Caco-2 (cell line): ENCODE measurements around the gene TNS3. TPM values are rescaled to one million over a fixed set of nuclear protein-coding genes. Genes with fewer than 3 reads are reported as not detected.
A peak's percentile ranks its signal among the peaks of the same experiment; 100 is the strongest.

Experiments used
- BruUV-seq: library from RNA; stranded (reverse); fragments of 400-500 nt; replicated peaks from 2 replicates; lab custom pipeline; 2021; lab: Mats Ljungman, UMichigan
- CTCF ChIA-PET: fragments of 300-600 bp; sonication (Branson Sonifier 250); formaldehyde crosslinking; loops from one replicate; lab custom pipeline; 2022; ENCODE audit warnings: antibody characterized with exemption; lab: Charles Lee
- POLR2A ChIA-PET: fragments of 300-600 bp; sonication (Branson Sonifier 250); formaldehyde crosslinking; loops from one replicate; lab custom pipeline; 2022; ENCODE audit warnings: antibody characterized with exemption; lab: Charles Lee
- DNase-seq, 2 experiments: peaks; one replicate each; pipeline versions ENCODE4 v3.0.0 to v3.0.0-alpha.2; 2020 to 2022
- H3K27me3 ChIP-seq: replicated peaks from 2 replicates; pipeline ENCODE4 v1.6.0; 2011; ENCODE audit warnings: low read length; ENCODE audit not compliant: control insufficient read depth, insufficient read depth
- H3K36me3 ChIP-seq: 2 replicates; pipeline ENCODE4 v1.5.1; 2011; ENCODE audit warnings: low read length; ENCODE audit not compliant: control insufficient read depth, insufficient read depth
- H3K4me1 ChIP-seq: fragments of 250-450 bp; sonication (Bioruptor Pico); 2 replicates; pipeline ENCODE4 v1.5.1; 2020; ENCODE audit warnings: mild to moderate bottlenecking
- H3K4me3 ChIP-seq: 2 replicates; pipeline ENCODE4 v1.5.1; 2011; ENCODE audit warnings: low read depth, mild to moderate bottlenecking, control low read depth, low read length
- H3K9me3 ChIP-seq: fragments of 250-450 bp; sonication (Bioruptor Pico); 2 replicates; pipeline ENCODE4 v1.5.1; 2020; ENCODE audit warnings: mild to moderate bottlenecking, moderate library complexity
- H3K27ac Mint-ChIP-seq: one replicate; pipeline ENCODE4 v1.8.0; 2022; ENCODE audit warnings: mixed read lengths; ENCODE audit not compliant: unreplicated experiment
- H3K27me3 Mint-ChIP-seq: one replicate; pipeline ENCODE4 v1.8.0; 2022; ENCODE audit warnings: mixed read lengths; ENCODE audit not compliant: insufficient read depth, unreplicated experiment
- H3K36me3 Mint-ChIP-seq: one replicate; pipeline ENCODE4 v1.8.0; 2022; ENCODE audit warnings: mild to moderate bottlenecking, mixed read lengths; ENCODE audit not compliant: insufficient read depth, unreplicated experiment
- H3K4me1 Mint-ChIP-seq: one replicate; pipeline ENCODE4 v1.8.0; 2022; ENCODE audit warnings: low read depth, mixed read lengths; ENCODE audit not compliant: unreplicated experiment
- H3K4me3 Mint-ChIP-seq: one replicate; pipeline ENCODE4 v1.8.0; 2022; ENCODE audit warnings: mild to moderate bottlenecking, moderate library complexity, mixed read lengths; ENCODE audit not compliant: unreplicated experiment
- H3K9me3 Mint-ChIP-seq: one replicate; pipeline ENCODE4 v1.8.0; 2022; ENCODE audit warnings: mixed read lengths; ENCODE audit not compliant: unreplicated experiment
- CTCF ChIP-seq, 2 experiments: fragments of 200-600 bp in 1 of 2; IDR thresholded peaks; 1 replicate in 1 of 2; 2 replicates in 1 of 2; pipeline versions ENCODE4 v1.5.1 to v1.8.0; 2011 to 2022; ENCODE audit warnings: antibody characterized with exemption in 1 of 2, control low read depth in 1 of 2, inconsistent platforms in 1 of 2, low read depth in 1 of 2, low read length in 1 of 2, mild to moderate bottlenecking in 1 of 2, moderate library complexity in 1 of 2; ENCODE audit not compliant: insufficient read depth in 1 of 2, severe bottlenecking in 1 of 2, unreplicated experiment in 1 of 2
- intact Hi-C: fragments of 100-400 bp; cut with micrococcal nuclease; formaldehyde crosslinking; loops from one replicate; pipeline ENCODE4 v1.10.0; 2022; ENCODE audit not compliant: unreplicated experiment
- total RNA-seq: library from RNA; stranded (reverse); gene quantifications from 2 replicates; pipeline ENCODE4 v1.2.3, GENCODE V29; 2022

Gene TNS3
- total RNA-seq, 1 experiment from 2014 or later: 263 TPM

- no peak overlapping the region for H3K4me3 ChIP-seq
- ChIA-PET POLR2A (no interaction called here), CTCF (interaction anchor here (0.8 kb wide), 1 partner anchor 62 kb away, joined by 3 read pairs; no protein-coding TSS in a partner anchor)
- H3K9me3 ChIP-seq: no peaks in the 10 kb centered on the region
- no peak for TF ChIP-seq CTCF (IDR thresholded peaks at IDR 0.05; ENCODE audit: insufficient read depth in 1 of 2, low read depth in 1 of 2, low read length in 1 of 2, severe bottlenecking in 1 of 2, unreplicated experiment in 1 of 2)
- H3K36me3 ChIP-seq: no peaks in the 10 kb centered on the region; the same call in 1 of the 2 replicates
- BruUV-seq: no TSS peak
- intact Hi-C loops: no loop called here
- H3K4me1 ChIP-seq: peaks cover 47% of the 10 kb centered on the region
- H3K9me3 Mint-ChIP-seq: no peaks in the 10 kb centered on the region
- peak overlapping the region; percentile 13 for H3K27ac Mint-ChIP-seq
- H3K4me1 Mint-ChIP-seq: peaks cover 75% of the 10 kb centered on the region
- no peak for DNase-seq
- no peaks in the 10 kb centered on the region for H3K27me3 ChIP-seq
- H3K27me3 Mint-ChIP-seq: no peaks in the 10 kb centered on the region
- no peak overlapping the region for H3K4me3 Mint-ChIP-seq
- peaks cover 97% of the 10 kb centered on the region for H3K36me3 Mint-ChIP-seq
These were observed 84.4 kb downstream of the TNS3 start for GRCh38 chr7:47497367-47498096.

- Mint-ChIP-seq H3K4me1 (peaks cover 72% of the 10 kb centered on the region), H3K27me3 (no peaks in the 10 kb centered on the region), H3K4me3 (no peak overlapping the region), H3K9me3 (no peaks in the 10 kb centered on the region), H3K36me3 (peaks cover 97% of the 10 kb centered on the region), H3K27ac (peak overlapping the region; percentile 75)
- ChIA-PET CTCF (no interaction called here), POLR2A (no interaction called here)
- Histone ChIP-seq H3K36me3 (no peaks in the 10 kb centered on the region; the same call in 1 of the 2 replicates), H3K4me1 (peaks cover 38% of the 10 kb centered on the region), H3K27me3 (no peaks in the 10 kb centered on the region), H3K4me3 (no peak overlapping the region), H3K9me3 (no peaks in the 10 kb centered on the region)
- intact Hi-C loops: no loop called here
- no peak for DNase-seq
- no TSS peak for BruUV-seq
- no peak for TF ChIP-seq CTCF (IDR thresholded peaks at IDR 0.05; ENCODE audit: insufficient read depth in 1 of 2, low read depth in 1 of 2, low read length in 1 of 2, severe bottlenecking in 1 of 2, unreplicated experiment in 1 of 2)
These were observed 85.2 kb downstream of the TNS3 start for GRCh38 chr7:47496666-47497065.

GRCh38 chr7:47496056-47496665, 85.8 kb downstream of the TNS3 start:
- no peaks in the 10 kb centered on the region for H3K9me3 Mint-ChIP-seq
- H3K4me1 Mint-ChIP-seq: peaks cover 67% of the 10 kb centered on the region
- H3K36me3 ChIP-seq: no peaks in the 10 kb centered on the region; the same call in 1 of the 2 replicates
- BruUV-seq: no TSS peak
- no peak overlapping the region for H3K4me3 Mint-ChIP-seq
- TF ChIP-seq CTCF (IDR thresholded peaks at IDR 0.05; ENCODE audit: insufficient read depth in 1 of 2, low read depth in 1 of 2, low read length in 1 of 2, severe bottlenecking in 1 of 2, unreplicated experiment in 1 of 2): no peak
- peaks cover 33% of the 10 kb centered on the region for H3K4me1 ChIP-seq
- no peak for DNase-seq
- no peaks in the 10 kb centered on the region for H3K27me3 Mint-ChIP-seq
- ChIA-PET POLR2A (no interaction called here), CTCF (no interaction called here)
- H3K27me3 ChIP-seq: no peaks in the 10 kb centered on the region
- H3K9me3 ChIP-seq: no peaks in the 10 kb centered on the region
- no peak overlapping the region for H3K4me3 ChIP-seq
- H3K27ac Mint-ChIP-seq: peak overlapping the region; percentile 75
- intact Hi-C loops: no loop called here
- peaks cover 97% of the 10 kb centered on the region for H3K36me3 Mint-ChIP-seq
